Body of pancreas (tissue), 4 donors: ENCODE measurements around the gene TACC3. TPM values are rescaled to one million over a fixed set of nuclear protein-coding genes. Genes with fewer than 3 reads are reported as not detected.

Source experiments
- ATAC-seq: fragments of 150-250 bp; one replicate; pipeline ENCODE4 v1.9.1; 2016
- DNase-seq, 4 donors: peaks; one replicate each; pipeline ENCODE4 v3.0.0-alpha.2; 2019
- H3K27ac ChIP-seq, 4 donors: fragments of 200-600 bp; sonication (generic); 1 replicate in 3 of 4; 2 replicates in 1 of 4; pipeline versions ENCODE4 v1.5.1 to v1.6.1; 2016 to 2019; ENCODE audit warnings: mild to moderate bottlenecking in 1 of 4, mixed read lengths in 1 of 4, moderate library complexity in 1 of 4
- H3K27me3 ChIP-seq, 2 donors: fragments of 200-600 bp; sonication (generic); one replicate each; pipeline ENCODE4 v1.6.0; 2016; ENCODE audit warnings: mild to moderate bottlenecking in 1 of 2
- H3K36me3 ChIP-seq, 2 donors: fragments of 200-600 bp; sonication (generic); replicated peaks in 1 of 2; 2 replicates each; pipeline ENCODE4 v1.5.1; 2016; ENCODE audit warnings: low read depth in 2 of 2; ENCODE audit not compliant: insufficient read depth in 1 of 2
- H3K4me1 ChIP-seq: fragments of 200-600 bp; sonication (generic); one replicate; pipeline ENCODE4 v1.6.0; 2016
- H3K4me3 ChIP-seq, 2 donors: fragments of 200-600 bp; sonication (generic); 1 replicate in 1 of 2; 2 replicates in 1 of 2; pipeline ENCODE4 v1.5.1; 2016 to 2019
- H3K9me3 ChIP-seq, 3 donors: fragments of 200-600 bp; sonication (generic); 1 replicate in 2 of 3; 2 replicates in 1 of 3; pipeline ENCODE4 v1.5.1; 2016
- POLR2A ChIP-seq, 3 donors: fragments of 450-650 bp; IDR thresholded peaks; one replicate each; pipeline ENCODE4 v1.6.1; 2016; ENCODE audit warnings: antibody characterized with exemption in 3 of 3, mild to moderate bottlenecking in 2 of 3
- WGBS, 2 donors: methylation state at CpG; one replicate each; pipeline ENCODE4 v1.1.5; 2017; 5-methylcytosine and 5-hydroxymethylcytosine counted together
- intact Hi-C: fragments of 100-400 bp; cut with DNase I; formaldehyde crosslinking; loops from one replicate; pipeline ENCODE4 v1.15.1; 2023
- total RNA-seq, 2 donors: library from RNA; depleted of rRNA; stranded (reverse); fragments of >200 nt; gene quantifications; one replicate each; pipeline ENCODE4 v1.1.0, GENCODE V29; 2016
- TF ChIP-seq, protein P1 (sequence below), 7 experiments: fragments of 450-650 bp in 4 of 7; fragments of 200-600 bp in 3 of 7; sonication (generic) in 3 of 7; IDR thresholded peaks; one replicate each; pipeline ENCODE4 v1.5.1; 2016 to 2019; ENCODE audit warnings: antibody characterized with exemption in 7 of 7

Gene TACC3
- 1 to 10 TPM; 5.7 to 8.9 TPM for total RNA-seq

DNA sequence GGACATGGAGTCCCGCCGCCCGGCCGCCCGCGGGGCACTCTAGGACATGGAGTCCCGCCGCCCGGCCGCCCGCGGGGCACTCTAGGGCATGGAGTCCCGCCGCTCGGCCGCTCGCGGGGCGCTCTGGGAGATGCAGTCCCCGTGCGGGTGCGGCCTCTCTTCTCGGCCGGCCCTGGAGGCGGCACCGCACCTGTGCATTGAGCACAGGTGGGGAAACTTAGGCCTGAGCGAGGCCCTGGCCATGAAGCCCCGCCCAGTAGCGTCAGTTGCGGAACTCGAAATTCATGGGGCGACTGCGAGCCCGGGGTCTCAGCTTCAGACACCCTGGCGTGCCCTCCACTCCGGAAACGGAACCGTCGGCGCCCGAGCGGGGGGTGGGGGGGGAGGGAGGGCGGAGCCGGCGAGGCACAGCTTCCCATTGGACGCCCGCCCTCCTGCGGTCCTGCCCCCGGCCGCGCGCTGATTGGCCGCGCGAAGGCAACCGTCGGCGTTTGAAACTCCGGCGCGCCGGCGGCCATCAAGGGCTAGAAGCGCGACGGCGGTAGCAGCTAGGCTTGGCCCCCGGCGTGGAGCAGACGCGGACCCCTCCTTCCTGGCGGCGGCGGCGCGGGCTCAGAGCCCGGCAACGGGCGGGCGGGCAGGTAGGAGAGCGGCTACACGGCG is at the start of gene TACC3, which contains the start of gene TMEM129:
Gene TACC3 (plus strand): TSS at position 519 of the 663 bp plus-strand sequence. CDS start 1,901 bp downstream, outside the sequence.
Gene TMEM129 (minus strand): TSS at position 321 of the 663 bp plus-strand sequence. CDS start 486 bp downstream, outside the sequence.
- intact Hi-C loops, result loop anchor here (5.0 kb wide), 1 partner anchor 369 kb away; no protein-coding TSS in a partner anchor

GRCh38 chr4:1673671-1674070 is 47.6 kb upstream of the TACC3 start:
- Histone ChIP-seq H3K27ac (no peak overlapping the region), H3K9me3 (no peaks in the 10 kb centered on the region), H3K4me1 (no peaks in the 10 kb centered on the region), H3K4me3 (no peak overlapping the region), H3K36me3 (no peaks in the 10 kb centered on the region), H3K27me3 (no peaks in the 10 kb centered on the region)
- 85 to 87% methylated on average over 20 of the region's 20 CpGs for WGBS, 2 donors
- no peak for TF ChIP-seq POLR2A (IDR thresholded peaks at IDR 0.05)
- DNase-seq (no peak), ATAC-seq (no peak)
- intact Hi-C loops, result no loop called here

More for the DNA sequence above, at the start of gene TACC3, which contains the start of gene TMEM129:
- WGBS, 2 donors, result 1% methylated on average over 73 of the region's 83 CpGs; no CpG with 5 or more reads in 1 of the 2 donors
- TF ChIP-seq, protein P1, sequence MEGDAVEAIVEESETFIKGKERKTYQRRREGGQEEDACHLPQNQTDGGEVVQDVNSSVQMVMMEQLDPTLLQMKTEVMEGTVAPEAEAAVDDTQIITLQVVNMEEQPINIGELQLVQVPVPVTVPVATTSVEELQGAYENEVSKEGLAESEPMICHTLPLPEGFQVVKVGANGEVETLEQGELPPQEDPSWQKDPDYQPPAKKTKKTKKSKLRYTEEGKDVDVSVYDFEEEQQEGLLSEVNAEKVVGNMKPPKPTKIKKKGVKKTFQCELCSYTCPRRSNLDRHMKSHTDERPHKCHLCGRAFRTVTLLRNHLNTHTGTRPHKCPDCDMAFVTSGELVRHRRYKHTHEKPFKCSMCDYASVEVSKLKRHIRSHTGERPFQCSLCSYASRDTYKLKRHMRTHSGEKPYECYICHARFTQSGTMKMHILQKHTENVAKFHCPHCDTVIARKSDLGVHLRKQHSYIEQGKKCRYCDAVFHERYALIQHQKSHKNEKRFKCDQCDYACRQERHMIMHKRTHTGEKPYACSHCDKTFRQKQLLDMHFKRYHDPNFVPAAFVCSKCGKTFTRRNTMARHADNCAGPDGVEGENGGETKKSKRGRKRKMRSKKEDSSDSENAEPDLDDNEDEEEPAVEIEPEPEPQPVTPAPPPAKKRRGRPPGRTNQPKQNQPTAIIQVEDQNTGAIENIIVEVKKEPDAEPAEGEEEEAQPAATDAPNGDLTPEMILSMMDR (IDR thresholded peaks at IDR 0.05), result peak in 1 of 7 experiments; percentile 29
- TF ChIP-seq POLR2A (IDR thresholded peaks at IDR 0.05), result peak; percentile 60 to 66 (median 61)
- ATAC-seq, result peak; percentile 91
- Histone ChIP-seq H3K36me3 (no peaks in the 10 kb centered on the region), H3K27ac (peak within 1 kb of the TSS; percentile 92 to 97 (median 94)), H3K4me3 (peak within 1 kb of the TSS; percentile 50 to 60), H3K27me3 (no peaks in the 10 kb centered on the region), H3K4me1 (peaks cover 58% of the 10 kb centered on the region), H3K9me3 (no peaks in the 10 kb centered on the region)
- DNase-seq, result peak; percentile 97 to 98 (median 98)

- Histone ChIP-seq H3K4me1 (no peaks in the 10 kb centered on the region), H3K4me3 (no peak overlapping the region), H3K9me3 (no peaks in the 10 kb centered on the region), H3K36me3 (no peaks in the 10 kb centered on the region), H3K27ac (no peak overlapping the region), H3K27me3 (no peaks in the 10 kb centered on the region)
- TF ChIP-seq, protein P1 (IDR thresholded peaks at IDR 0.05), result no peak
- TF ChIP-seq POLR2A (IDR thresholded peaks at IDR 0.05), result no peak
- no peak for ATAC-seq
- 65 to 73% methylated on average over 9 of the region's 9 CpGs for WGBS, 2 donors
- DNase-seq, result no peak
- intact Hi-C loops, result no loop called here
Observed at GRCh38 chr4:1674682-1675081, 46.6 kb upstream of the TACC3 start.

GRCh38 chr4:1675136-1675801 is 46.1 kb upstream of the TACC3 start:
- H3K27ac ChIP-seq, result no peak overlapping the region
- ATAC-seq, result no peak
- H3K4me3 ChIP-seq, result no peak overlapping the region
- no peaks in the 10 kb centered on the region for H3K4me1 ChIP-seq
- intact Hi-C loops, result no loop called here
- DNase-seq, result no peak
- TF ChIP-seq POLR2A (IDR thresholded peaks at IDR 0.05), result no peak
- TF ChIP-seq, protein P1 (IDR thresholded peaks at IDR 0.05), result no peak
- no peaks in the 10 kb centered on the region for H3K27me3 ChIP-seq
- no peaks in the 10 kb centered on the region for H3K9me3 ChIP-seq
- 80% methylated on average over 12 to 19 of the region's 19 CpGs for WGBS, 2 donors
- H3K36me3 ChIP-seq, result no peaks in the 10 kb centered on the region

DNA sequence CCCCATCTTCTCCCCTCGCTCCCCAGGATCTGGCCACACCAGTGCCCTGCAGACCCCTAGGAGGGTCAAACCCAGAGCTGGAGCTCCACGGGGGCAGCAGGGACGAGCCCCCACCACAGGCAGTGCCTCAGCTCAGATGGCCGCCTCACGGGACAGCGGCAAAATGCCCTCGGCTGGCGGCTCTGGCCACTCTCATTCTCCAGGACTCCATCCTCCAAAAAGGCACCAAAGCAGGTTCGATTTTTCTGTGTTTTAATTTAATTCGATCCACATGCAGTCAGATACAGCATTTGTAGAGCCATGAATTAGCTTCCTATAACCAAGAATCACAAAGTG is 45.6 kb upstream of the TACC3 start:
- no peaks in the 10 kb centered on the region for H3K36me3 ChIP-seq
- H3K4me1 ChIP-seq, result no peaks in the 10 kb centered on the region
- TF ChIP-seq POLR2A (IDR thresholded peaks at IDR 0.05), result no peak
- TF ChIP-seq, protein P1 (IDR thresholded peaks at IDR 0.05), result no peak
- DNase-seq, result no peak
- no peak for ATAC-seq
- H3K27ac ChIP-seq, result no peak overlapping the region
- 63 to 71% methylated on average over 7 to 10 of the region's 10 CpGs for WGBS, 2 donors
- H3K27me3 ChIP-seq, result no peaks in the 10 kb centered on the region
- intact Hi-C loops, result no loop called here
- no peaks in the 10 kb centered on the region for H3K9me3 ChIP-seq
- no peak overlapping the region for H3K4me3 ChIP-seq
